ENCODE data around the gene MAP3K20. TPM values are rescaled to one million over a fixed set of nuclear protein-coding genes. Genes with fewer than 3 reads are reported as not detected.

MAP3K20 gene
- total RNA-seq, 1 experiment from 2014 or later: 40.0 TPM

- no peak for DNase-seq (ENCODE audit: low spot score)
- H3K36me3 ChIP-seq (ENCODE audit: insufficient read depth, low read length, poor library complexity, severe bottlenecking): no peaks in the 10 kb centered on the region
- no peaks in the 10 kb centered on the region for H3K27me3 ChIP-seq (replicated peaks; ENCODE audit: insufficient read depth, low read depth, low read length, poor library complexity)
- intact Hi-C loops (cut with micrococcal nuclease; ENCODE audit: unreplicated experiment): no loop called here
- TF ChIP-seq CTCF (conservative IDR thresholded peaks at IDR 0.05; ENCODE audit: low read depth, low read length) (no peak), EZH2 (IDR thresholded peaks at IDR 0.05; ENCODE audit: borderline replicate concordance, low read depth, low read length, poor library complexity, severe bottlenecking) (no peak)
- no peak overlapping the region for H3K27ac ChIP-seq (ENCODE audit: low read depth, low read length, poor library complexity, severe bottlenecking)
- POLR2A ChIA-PET (ENCODE audit: low non-redundant PET): interaction anchor here (0.6 kb wide), 1 partner anchor 130 kb away, joined by 5 read pairs; no protein-coding TSS in a partner anchor
- no TSS peak for BruUV-seq (replicated peaks)
- CTCF ChIA-PET: no interaction called here
- H3K4me3 ChIP-seq (ENCODE audit: low read depth, low read length, poor library complexity, severe bottlenecking): no peak overlapping the region
- peaks cover 5% of the 10 kb centered on the region for H3K9me3 ChIP-seq (ENCODE audit: low read depth, low read length, poor library complexity, severe bottlenecking)
- peaks cover 21% of the 10 kb centered on the region for H3K4me1 ChIP-seq (ENCODE audit: insufficient read depth, low read length, poor library complexity, severe bottlenecking)
Measured at GRCh38 chr2:173157676-173158293, 82.1 kb downstream of the MAP3K20 start.

GRCh38 chr2:173159791-173160463, 84.3 kb downstream of the MAP3K20 start:
- H3K4me1 ChIP-seq (ENCODE audit: insufficient read depth, low read length, poor library complexity, severe bottlenecking): peaks cover 17% of the 10 kb centered on the region
- POLR2A ChIA-PET (ENCODE audit: low non-redundant PET): no interaction called here
- no peaks in the 10 kb centered on the region for H3K36me3 ChIP-seq (ENCODE audit: insufficient read depth, low read length, poor library complexity, severe bottlenecking)
- peaks cover 5% of the 10 kb centered on the region for H3K9me3 ChIP-seq (ENCODE audit: low read depth, low read length, poor library complexity, severe bottlenecking)
- no peaks in the 10 kb centered on the region for H3K27me3 ChIP-seq (replicated peaks; ENCODE audit: insufficient read depth, low read depth, low read length, poor library complexity)
- TF ChIP-seq CTCF (conservative IDR thresholded peaks at IDR 0.05; ENCODE audit: low read depth, low read length) (no peak), EZH2 (IDR thresholded peaks at IDR 0.05; ENCODE audit: borderline replicate concordance, low read depth, low read length, poor library complexity, severe bottlenecking) (no peak)
- H3K4me3 ChIP-seq (ENCODE audit: low read depth, low read length, poor library complexity, severe bottlenecking): no peak overlapping the region
- peak; percentile 70 for DNase-seq (ENCODE audit: low spot score)
- CTCF ChIA-PET: interaction anchor here (0.6 kb wide), 1 partner anchor 37 kb away, joined by 7 read pairs; no protein-coding TSS in a partner anchor
- H3K27ac ChIP-seq (ENCODE audit: low read depth, low read length, poor library complexity, severe bottlenecking): no peak overlapping the region
- BruUV-seq (replicated peaks): no TSS peak
- intact Hi-C loops (cut with micrococcal nuclease; ENCODE audit: unreplicated experiment): no loop called here

DNA sequence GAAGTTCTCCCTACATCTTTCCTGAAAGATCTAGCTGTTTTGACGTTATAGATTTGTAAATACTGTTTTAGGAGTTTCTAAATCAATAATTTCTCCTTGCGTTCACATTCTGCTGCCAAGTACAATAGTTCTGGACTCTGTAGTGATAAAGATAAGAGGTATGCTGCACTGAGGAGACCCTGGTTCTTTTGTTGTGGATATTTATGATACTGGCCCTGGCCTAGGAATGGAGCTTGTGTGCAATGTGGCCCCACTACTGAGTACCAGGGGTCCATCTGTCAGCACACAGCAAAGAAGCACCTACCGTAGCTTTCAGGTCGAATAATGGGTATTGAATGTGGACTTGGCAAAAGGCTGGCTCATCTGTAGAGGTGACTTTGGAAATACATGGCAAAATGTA, 85.0 kb downstream of the MAP3K20 start:
- TF ChIP-seq EZH2 (IDR thresholded peaks at IDR 0.05; ENCODE audit: borderline replicate concordance, low read depth, low read length, poor library complexity, severe bottlenecking): no peak
- TF ChIP-seq CTCF (conservative IDR thresholded peaks at IDR 0.05; ENCODE audit: low read depth, low read length): no peak

More for the DNA sequence above, 85.0 kb downstream of the MAP3K20 start:
- Histone ChIP-seq H3K9me3 (ENCODE audit: low read depth, low read length, poor library complexity, severe bottlenecking) (peaks cover 5% of the 10 kb centered on the region), H3K27me3 (replicated peaks; ENCODE audit: insufficient read depth, low read depth, low read length, poor library complexity) (no peaks in the 10 kb centered on the region), H3K4me3 (ENCODE audit: low read depth, low read length, poor library complexity, severe bottlenecking) (no peak overlapping the region), H3K36me3 (ENCODE audit: insufficient read depth, low read length, poor library complexity, severe bottlenecking) (no peaks in the 10 kb centered on the region), H3K27ac (ENCODE audit: low read depth, low read length, poor library complexity, severe bottlenecking) (no peak overlapping the region), H3K4me1 (ENCODE audit: insufficient read depth, low read length, poor library complexity, severe bottlenecking) (peaks cover 17% of the 10 kb centered on the region)
- DNase-seq (ENCODE audit: low spot score): no peak
- ChIA-PET POLR2A (ENCODE audit: low non-redundant PET) (no interaction called here), CTCF (no interaction called here)
- intact Hi-C loops (cut with micrococcal nuclease; ENCODE audit: unreplicated experiment): no loop called here
- BruUV-seq (replicated peaks): no TSS peak

Data from A673 (cell line).